Uterus (tissue), 4 donors: ENCODE measurements around the gene RBM26. TPM values are rescaled to one million over a fixed set of nuclear protein-coding genes. Genes with fewer than 3 reads are reported as not detected.
"Not testable (repeated sequence)": the region's sequence is repeated elsewhere in the genome, so short reads cannot be mapped to it uniquely, and the experiment has no call there.

Experiments
- DNase-seq, 2 donors: peaks; one replicate each; pipeline ENCODE4 v3.0.0-alpha.2; 2019 to 2020
- H3K27ac ChIP-seq, 2 donors: fragments of 200-600 bp; sonication (generic); 1 replicate in 1 of 2; 2 replicates in 1 of 2; pipeline ENCODE4 v1.5.1; 2016 to 2018
- H3K27me3 ChIP-seq, 2 donors: fragments of 200-600 bp; sonication (generic); one replicate each; pipeline ENCODE4 v1.5.1; 2018 to 2019; ENCODE audit warnings: control low read depth in 1 of 2
- H3K36me3 ChIP-seq, 2 donors: fragments of 200-600 bp; sonication (generic); one replicate each; pipeline ENCODE4 v1.5.1; 2019; ENCODE audit warnings: control low read depth in 1 of 2
- H3K4me1 ChIP-seq, 2 donors: fragments of 200-600 bp; sonication (generic); one replicate each; pipeline ENCODE4 v1.5.1; 2018 to 2019; ENCODE audit warnings: control low read depth in 1 of 2
- H3K4me3 ChIP-seq, 2 donors: fragments of 200-600 bp; sonication (generic); 1 replicate in 1 of 2; 2 replicates in 1 of 2; pipeline ENCODE4 v1.5.1; 2018 to 2019; ENCODE audit warnings: mild to moderate bottlenecking in 1 of 2
- H3K9me3 ChIP-seq, 2 donors: fragments of 200-600 bp; sonication (generic); one replicate each; pipeline ENCODE4 v1.5.1; 2019; ENCODE audit warnings: control low read depth in 1 of 2
- POLR2A ChIP-seq, 2 donors: fragments of 450-650 bp; IDR thresholded peaks; one replicate each; pipeline ENCODE4 v1.6.1; 2016; ENCODE audit warnings: antibody characterized with exemption in 2 of 2, mild to moderate bottlenecking in 1 of 2, moderate library complexity in 1 of 2
- intact Hi-C: fragments of 100-400 bp; cut with DNase I; formaldehyde crosslinking; loops from one replicate; pipeline ENCODE4 v1.15.1; 2023; ENCODE audit warnings: low total_unique reads
- total RNA-seq, 4 donors: library from RNA; depleted of rRNA in 3 of 4; stranded (reverse); fragments of >200 nt in 3 of 4; gene quantifications; one replicate each; pipeline versions ENCODE4 v1.1.0 to v1.2.4, GENCODE V29; 2014 to 2023
- TF ChIP-seq, protein P1 (sequence below), 4 experiments: fragments of 200-600 bp in 2 of 4; fragments of 450-650 bp in 2 of 4; sonication (generic) in 2 of 4; IDR thresholded peaks; one replicate each; pipeline ENCODE4 v1.5.1; 2016 to 2019; ENCODE audit warnings: antibody characterized with exemption in 4 of 4, mild to moderate bottlenecking in 2 of 4, moderate library complexity in 1 of 4
- donor health status: DM: yes; HTN: yes; CAD: no.

Gene RBM26
- total RNA-seq, 4 donors from 2014 or later, result 33.8 to 83.8 (median 54.5) TPM

DNA sequence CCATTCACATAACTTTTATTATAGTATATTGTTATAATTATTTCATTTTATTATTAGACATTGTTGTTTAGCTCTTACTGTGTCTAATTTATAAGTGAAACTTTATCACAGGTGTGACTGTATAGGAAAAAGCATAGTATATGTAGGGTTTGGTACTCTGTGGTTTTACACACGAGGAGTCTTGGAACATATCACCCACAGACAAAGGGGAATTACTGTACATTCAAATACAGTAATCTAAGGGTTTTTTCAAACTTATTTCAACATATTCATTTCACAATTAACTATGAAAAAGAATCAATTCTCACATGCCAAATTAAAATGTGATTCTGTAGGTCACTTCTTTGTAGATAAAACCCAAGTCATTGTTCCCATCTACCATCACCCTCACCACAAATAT is 46.0 kb downstream of the RBM26 start:
- Histone ChIP-seq H3K4me3 (no peak overlapping the region), H3K27ac (no peak overlapping the region), H3K27me3 (no peaks in the 10 kb centered on the region), H3K9me3 (no peaks in the 10 kb centered on the region), H3K36me3 (peaks cover 0 to 2% of the 10 kb centered on the region in 2 donors), H3K4me1 (no peaks in the 10 kb centered on the region)
- intact Hi-C loops, result no loop called here
- TF ChIP-seq, protein P1, sequence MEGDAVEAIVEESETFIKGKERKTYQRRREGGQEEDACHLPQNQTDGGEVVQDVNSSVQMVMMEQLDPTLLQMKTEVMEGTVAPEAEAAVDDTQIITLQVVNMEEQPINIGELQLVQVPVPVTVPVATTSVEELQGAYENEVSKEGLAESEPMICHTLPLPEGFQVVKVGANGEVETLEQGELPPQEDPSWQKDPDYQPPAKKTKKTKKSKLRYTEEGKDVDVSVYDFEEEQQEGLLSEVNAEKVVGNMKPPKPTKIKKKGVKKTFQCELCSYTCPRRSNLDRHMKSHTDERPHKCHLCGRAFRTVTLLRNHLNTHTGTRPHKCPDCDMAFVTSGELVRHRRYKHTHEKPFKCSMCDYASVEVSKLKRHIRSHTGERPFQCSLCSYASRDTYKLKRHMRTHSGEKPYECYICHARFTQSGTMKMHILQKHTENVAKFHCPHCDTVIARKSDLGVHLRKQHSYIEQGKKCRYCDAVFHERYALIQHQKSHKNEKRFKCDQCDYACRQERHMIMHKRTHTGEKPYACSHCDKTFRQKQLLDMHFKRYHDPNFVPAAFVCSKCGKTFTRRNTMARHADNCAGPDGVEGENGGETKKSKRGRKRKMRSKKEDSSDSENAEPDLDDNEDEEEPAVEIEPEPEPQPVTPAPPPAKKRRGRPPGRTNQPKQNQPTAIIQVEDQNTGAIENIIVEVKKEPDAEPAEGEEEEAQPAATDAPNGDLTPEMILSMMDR (IDR thresholded peaks at IDR 0.05), result no peak
- TF ChIP-seq POLR2A (IDR thresholded peaks at IDR 0.05), result no peak
- DNase-seq, result no peak

DNA sequence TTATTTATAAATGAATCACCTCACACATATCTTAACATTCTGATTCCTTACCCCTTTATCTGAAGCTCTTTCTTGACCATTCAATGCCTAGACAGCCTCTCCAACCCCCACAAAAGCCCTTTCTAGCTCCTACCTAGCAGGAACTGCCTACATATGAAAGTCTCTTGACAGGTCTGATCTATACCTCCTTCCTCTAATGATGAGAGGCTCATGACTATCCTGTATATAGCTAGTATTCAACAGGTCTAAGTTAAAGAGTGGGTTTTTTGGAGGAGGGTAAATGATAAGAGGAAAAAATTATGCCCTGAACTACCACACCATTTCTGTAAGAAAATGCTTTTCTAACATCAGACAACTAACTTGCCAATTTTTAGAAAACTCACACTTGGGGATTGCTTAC is 47.0 kb downstream of the RBM26 start:
- no peak overlapping the region for H3K27ac ChIP-seq
- H3K27me3 ChIP-seq, result no peaks in the 10 kb centered on the region
- H3K4me3 ChIP-seq, result no peak overlapping the region
- H3K4me1 ChIP-seq, result no peaks in the 10 kb centered on the region
- H3K36me3 ChIP-seq, result no peaks in the 10 kb centered on the region
- intact Hi-C loops, result no loop called here
- no peak for DNase-seq
- no peak for TF ChIP-seq POLR2A (IDR thresholded peaks at IDR 0.05)
- TF ChIP-seq, protein P1 (IDR thresholded peaks at IDR 0.05), result no peak
- no peaks in the 10 kb centered on the region for H3K9me3 ChIP-seq

- no peak for DNase-seq
- TF ChIP-seq, protein P1 (IDR thresholded peaks at IDR 0.05), result no peak
- TF ChIP-seq POLR2A (IDR thresholded peaks at IDR 0.05), result no peak
- H3K36me3 ChIP-seq, result no peaks in the 10 kb centered on the region
- H3K4me1 ChIP-seq, result no peaks in the 10 kb centered on the region
- intact Hi-C loops, result no loop called here
- no peak overlapping the region for H3K27ac ChIP-seq
- H3K4me3 ChIP-seq, result no peak overlapping the region
- no peaks in the 10 kb centered on the region for H3K27me3 ChIP-seq
- H3K9me3 ChIP-seq, result no peaks in the 10 kb centered on the region
Observed at GRCh38 chr13:79354285-79354684, 51.8 kb downstream of the RBM26 start.

- no peak for DNase-seq
- no peaks in the 10 kb centered on the region for H3K36me3 ChIP-seq
Observed at GRCh38 chr13:79353693-79354092, 52.4 kb downstream of the RBM26 start.

DNA sequence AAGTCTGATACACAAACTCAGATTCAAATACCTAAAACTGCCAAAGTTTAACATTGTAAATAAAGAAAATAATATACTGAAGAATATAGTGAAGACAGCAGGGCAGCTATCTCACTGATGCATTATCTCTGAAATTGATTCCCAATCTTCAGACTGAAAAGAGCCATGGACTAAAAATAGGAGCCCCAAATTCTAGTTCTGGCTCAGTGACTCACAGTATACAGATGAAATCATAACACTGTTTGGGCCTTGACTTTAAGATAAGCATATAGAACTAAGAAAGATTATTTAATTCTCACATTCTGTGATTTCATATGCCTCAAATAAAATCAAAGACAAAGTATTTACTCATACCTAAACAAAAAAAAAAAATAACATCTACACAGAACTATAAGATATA is 53.9 kb downstream of the RBM26 start:
- intact Hi-C loops, result no loop called here
- no peaks in the 10 kb centered on the region for H3K36me3 ChIP-seq
- no peak for TF ChIP-seq POLR2A (IDR thresholded peaks at IDR 0.05)
- TF ChIP-seq, protein P1 (IDR thresholded peaks at IDR 0.05), result no peak
- no peak for DNase-seq
- no peak overlapping the region for H3K27ac ChIP-seq
- H3K27me3 ChIP-seq, result no peaks in the 10 kb centered on the region
- no peak overlapping the region for H3K4me3 ChIP-seq
- no peaks in the 10 kb centered on the region for H3K9me3 ChIP-seq
- no peaks in the 10 kb centered on the region for H3K4me1 ChIP-seq

More at GRCh38 chr13:79353693-79354092, 52.4 kb downstream of the RBM26 start:
- no peaks in the 10 kb centered on the region for H3K4me1 ChIP-seq
- intact Hi-C loops, result no loop called here
- H3K9me3 ChIP-seq, result no peaks in the 10 kb centered on the region
- H3K27ac ChIP-seq, result no peak overlapping the region
- no peak for TF ChIP-seq POLR2A (IDR thresholded peaks at IDR 0.05)
- TF ChIP-seq, protein P1 (IDR thresholded peaks at IDR 0.05), result no peak
- H3K27me3 ChIP-seq, result no peaks in the 10 kb centered on the region
- H3K4me3 ChIP-seq, result no peak overlapping the region

GRCh38 chr13:79349608-79350007 is 56.4 kb downstream of the RBM26 start:
- H3K4me1 ChIP-seq, intact Hi-C loops, H3K36me3 ChIP-seq, H3K9me3 ChIP-seq, H3K4me3 ChIP-seq, H3K27ac ChIP-seq, DNase-seq, H3K27me3 ChIP-seq: not testable (repeated sequence)
